D341Med (cell line): ENCODE data around the gene NKD2.
"Not testable (repeated sequence)": the region's sequence is repeated elsewhere in the genome, so short reads cannot be mapped to it uniquely, and the experiment has no call there.

Experiments
- DNase-seq: peaks from one replicate; pipeline ENCODE4 v3.0.0; 2012; ENCODE audit warnings: low spot score

NKD2 gene

DNA sequence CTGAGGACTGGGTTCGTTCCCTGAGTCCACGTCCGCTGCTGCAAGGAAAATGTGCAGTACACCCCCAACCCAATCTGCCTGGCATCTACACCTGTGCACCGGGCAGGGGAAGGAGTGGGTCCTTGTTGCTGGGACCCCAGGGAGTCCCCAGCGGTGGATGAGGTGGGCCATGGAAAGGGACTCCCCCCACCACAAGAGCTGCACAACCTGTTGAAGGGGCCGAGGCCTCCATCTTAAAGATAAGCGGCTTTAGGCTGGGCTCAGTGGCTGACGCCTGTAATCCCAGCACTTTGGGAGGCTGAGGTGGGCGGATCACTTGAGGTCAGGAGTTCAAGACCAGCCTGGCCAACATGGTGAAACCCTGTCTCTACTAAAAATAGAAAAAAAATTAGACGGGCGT is 7.8 kb upstream of the NKD2 start:
- DNase-seq, result not testable (repeated sequence)

DNA sequence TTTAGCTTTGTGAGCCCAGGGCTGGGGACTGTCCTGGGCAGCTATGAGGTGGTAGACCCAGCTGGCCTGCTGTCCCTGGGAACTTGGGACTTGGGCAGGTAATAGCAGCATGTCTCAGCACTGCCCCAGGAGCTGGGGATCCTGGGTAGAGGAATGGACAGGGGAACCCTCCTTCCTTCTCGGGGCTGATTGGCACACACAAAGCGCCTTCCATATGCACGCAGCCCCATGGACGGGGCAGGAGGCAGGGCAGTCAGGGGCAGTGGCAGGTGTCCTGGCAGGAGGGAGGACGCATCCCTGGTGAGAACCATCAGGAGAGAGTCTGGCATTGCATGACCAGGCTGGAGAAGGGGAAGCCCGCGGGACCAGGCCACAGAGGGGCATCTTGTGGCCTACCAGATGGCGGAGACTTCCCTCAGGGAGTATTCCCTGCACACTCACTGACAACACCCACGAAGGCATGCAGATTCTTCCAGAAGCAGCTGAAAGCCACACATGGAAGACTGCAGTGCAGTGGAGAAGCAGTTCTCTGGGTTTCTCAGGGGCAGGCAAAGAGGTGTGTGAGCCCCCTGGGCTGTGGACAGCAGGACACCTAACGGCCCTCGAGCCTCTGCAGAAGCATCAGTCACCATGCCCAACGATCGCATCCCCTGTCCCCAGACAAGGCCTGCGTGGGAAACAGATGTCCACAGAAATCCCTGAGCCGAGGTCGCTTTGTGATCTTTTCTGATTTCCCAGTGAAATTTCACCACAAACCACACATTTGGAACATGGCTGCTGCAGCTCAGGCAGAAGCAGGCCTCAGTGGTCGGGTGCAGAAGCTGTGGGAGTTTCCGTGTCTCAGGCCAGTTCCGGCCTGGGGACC is 7.0 kb upstream of the NKD2 start:
- DNase-seq, result no peak

DNA sequence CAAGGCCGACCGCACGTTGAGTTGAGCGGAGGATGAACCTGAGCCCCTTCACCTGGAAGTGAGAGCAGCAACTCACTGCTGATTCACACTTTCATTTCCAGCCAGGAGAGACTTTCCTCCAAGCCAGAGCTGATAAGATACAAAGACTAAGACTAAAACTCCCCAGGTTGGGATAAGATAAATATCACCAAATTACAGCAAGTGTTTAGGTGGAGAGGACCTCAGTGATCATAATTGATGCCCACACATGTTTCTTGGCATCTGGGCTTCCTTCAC is 6.4 kb upstream of the NKD2 start:
- DNase-seq, result no peak

DNA sequence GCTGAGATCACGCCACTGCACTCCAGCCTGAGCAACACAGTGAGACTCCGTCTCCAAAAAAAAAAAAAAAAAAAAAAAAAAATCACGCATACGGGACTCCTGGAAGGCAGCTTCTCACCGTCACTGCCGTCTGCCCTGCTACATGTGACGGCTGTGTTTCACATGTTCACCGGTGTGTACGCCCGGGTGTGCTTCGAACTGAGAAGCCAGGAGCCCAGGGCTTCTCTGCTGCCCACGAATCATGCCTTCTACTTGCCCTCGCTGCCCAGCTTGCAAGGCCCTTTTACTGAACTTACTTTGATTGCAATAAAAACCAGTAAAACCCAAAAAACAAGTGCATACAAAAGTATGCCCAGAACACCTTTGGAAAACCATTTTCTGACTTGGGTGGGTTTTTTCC is 5.8 kb upstream of the NKD2 start:
- DNase-seq, result no peak

DNA sequence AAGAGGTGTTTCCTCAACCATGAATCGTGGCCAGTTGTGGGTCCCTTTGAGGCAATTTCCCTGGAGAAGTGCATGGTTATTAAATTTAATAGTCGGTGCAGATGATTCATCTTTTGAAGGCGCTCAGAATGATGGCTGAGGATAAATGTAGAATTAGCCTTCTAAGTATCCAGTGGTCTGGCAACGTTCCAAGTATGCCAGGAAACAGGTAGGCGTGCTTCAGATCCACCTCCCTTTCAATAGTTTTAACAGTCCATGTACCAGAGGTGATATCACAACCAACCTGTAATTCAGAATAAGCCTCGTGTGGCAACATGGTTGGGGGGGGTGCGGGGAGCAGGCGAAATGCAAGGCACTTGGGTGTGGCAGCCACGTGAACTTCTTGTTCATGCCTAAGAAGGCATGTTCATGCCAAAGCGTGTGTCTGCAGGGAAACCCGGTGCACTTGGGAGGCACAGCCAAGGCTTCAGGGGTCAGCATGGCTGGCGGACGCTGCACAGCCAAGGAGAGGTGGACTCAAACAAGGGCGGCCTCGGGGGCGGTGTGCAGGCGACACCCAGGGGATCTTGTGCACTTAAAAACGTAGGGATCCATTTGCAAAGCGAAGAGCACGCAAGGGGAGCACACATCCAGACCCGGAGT is 5.2 kb upstream of the NKD2 start:
- DNase-seq, result no peak

DNA sequence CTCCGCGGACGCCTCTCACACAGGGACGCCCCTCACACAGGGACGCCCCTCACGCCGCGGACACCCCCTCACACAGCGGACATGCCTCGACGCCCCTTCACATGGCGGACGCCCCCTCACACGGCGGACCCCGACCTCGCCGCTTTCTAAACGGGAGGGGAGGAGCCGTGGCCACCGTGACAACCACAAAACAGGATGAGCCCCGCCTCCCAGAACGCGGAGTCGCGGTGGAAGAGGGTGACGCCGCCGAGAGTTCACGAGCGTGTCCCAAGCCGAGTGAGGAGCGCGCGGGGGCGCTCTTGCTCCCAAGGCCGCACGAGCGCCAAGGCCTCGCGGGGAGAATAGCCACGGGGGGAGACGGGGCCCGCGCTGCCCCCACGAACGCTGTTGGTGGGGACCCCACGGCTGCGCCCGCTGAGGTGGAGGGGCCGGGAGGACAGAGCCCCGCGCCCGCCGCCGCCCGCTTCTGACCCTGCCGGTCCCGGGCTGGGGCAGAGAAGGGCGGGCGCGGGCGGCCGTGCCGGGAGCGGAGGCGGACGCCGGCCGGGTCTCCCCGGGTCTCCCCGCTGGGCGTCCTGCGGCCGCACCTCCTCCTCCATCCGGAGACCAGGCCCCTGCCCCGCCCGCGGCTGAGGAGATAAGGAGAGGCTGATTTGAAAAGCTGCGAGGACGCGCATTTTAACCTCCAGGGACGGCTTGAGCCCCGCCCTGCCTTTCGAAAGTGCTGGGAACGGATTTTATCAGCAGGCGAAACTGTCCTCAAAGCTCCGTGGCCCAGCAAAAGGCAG is 3.9 kb upstream of the NKD2 start:
- peak; percentile 75 for DNase-seq

DNA sequence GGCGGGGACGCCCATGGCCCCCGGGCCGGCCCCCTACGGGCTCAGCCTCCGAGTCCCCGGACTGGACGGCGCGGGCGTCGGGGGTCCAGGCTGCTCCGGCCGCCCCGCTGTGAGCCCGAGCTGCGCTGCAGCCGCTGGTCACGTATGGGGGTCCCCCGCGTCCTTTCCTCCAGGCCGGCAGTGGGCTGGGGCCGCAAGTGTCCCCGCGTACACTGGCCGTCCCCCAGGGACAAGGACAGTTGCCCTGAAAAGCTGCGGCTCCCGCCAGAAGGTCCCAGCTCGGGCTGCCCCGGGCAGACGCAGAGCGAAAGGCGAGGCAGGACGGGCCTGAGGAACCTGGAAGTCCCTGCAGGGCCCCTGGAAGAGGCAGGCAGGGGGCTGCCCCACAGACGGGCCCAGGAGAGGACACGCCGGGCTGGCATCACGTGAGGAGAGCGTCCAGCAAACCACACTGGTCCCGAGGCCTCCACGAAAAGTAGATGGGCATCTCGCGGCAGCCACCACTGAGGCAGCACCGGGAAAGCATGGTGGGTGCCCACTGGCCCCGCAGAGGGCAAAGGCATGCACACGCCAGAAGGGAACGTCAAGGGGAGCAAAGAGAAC is 3.3 kb upstream of the NKD2 start:
- DNase-seq, result no peak

DNA sequence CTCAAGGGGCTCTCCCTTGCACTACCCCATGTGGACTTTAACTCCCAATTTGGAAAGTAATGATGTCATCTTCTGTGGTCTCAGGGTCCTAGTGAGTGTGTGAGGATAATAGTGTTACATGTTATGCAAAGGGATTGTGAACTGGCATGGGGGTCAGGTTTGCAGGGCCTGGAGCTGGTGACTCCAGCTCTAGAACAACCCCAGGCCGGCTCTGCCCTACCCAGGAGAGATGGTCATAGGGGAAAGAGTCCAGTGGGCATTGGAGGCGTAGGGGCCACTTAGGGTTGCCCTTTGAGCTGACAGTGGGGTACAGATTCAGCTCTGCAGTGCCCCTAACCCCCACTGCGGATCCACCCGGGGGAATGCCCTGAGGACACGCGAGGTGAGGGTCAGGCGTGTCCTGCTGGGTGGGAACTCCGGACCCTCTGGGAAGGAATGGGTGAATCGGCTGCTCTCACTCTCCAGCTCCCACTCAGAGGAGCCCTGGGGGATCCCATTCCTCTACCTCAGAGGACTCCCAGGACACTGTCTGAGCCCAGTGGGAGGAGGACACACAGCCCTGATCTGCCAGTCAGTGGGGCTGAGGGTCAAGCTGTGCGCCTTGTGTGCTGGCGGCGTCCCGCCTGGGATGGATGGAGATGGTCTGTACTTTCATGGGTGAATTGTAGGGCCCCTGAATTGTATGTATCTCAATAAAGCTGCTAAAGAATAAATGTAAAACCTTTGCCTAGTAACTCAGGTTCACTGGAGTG is 2.5 kb upstream of the NKD2 start:
- no peak for DNase-seq

DNA sequence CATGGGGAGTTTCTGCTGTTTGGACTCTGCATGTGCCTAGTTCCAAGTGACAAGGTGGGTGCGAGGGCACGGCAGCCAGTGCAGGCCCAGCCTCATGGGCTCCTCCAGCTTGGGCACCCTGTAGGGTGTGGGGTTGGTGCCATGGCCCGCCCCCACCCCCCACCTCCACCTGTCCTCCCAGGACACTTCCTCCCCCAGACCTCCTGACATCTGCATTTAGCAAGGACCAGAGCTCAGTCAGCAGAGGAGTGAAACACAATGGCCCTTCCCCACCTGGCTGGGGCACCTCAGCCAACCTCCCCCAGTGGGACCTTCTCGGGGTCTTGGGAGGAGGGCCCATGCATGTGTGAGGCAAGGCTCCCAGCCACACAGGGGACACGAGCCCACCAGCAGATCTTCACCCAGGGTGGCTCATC is 1.9 kb upstream of the NKD2 start:
- no peak for DNase-seq

DNA sequence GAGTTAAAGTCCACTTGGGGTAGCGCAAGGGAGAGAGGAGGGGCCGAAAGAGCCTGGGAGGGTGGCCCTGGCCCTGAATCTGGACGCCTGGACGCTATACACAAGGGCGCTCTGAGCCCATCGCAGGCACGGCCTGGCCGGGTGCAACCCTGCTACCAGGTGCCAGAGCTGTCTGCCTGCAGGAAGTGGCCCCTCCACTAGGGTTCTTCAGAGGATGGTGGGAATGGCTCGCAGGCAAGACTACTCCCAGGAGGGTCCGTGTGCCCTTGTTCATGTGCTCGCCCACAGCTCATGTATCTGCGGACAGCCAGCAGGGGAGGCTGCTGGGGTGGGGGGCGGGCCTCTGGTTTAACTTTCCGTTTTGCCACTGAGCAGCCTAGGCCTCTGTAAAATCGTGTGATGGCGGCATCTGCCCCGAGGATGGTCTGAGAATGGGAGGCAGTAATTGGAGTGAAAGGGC is 1.4 kb upstream of the NKD2 start:
- DNase-seq, result no peak

DNA sequence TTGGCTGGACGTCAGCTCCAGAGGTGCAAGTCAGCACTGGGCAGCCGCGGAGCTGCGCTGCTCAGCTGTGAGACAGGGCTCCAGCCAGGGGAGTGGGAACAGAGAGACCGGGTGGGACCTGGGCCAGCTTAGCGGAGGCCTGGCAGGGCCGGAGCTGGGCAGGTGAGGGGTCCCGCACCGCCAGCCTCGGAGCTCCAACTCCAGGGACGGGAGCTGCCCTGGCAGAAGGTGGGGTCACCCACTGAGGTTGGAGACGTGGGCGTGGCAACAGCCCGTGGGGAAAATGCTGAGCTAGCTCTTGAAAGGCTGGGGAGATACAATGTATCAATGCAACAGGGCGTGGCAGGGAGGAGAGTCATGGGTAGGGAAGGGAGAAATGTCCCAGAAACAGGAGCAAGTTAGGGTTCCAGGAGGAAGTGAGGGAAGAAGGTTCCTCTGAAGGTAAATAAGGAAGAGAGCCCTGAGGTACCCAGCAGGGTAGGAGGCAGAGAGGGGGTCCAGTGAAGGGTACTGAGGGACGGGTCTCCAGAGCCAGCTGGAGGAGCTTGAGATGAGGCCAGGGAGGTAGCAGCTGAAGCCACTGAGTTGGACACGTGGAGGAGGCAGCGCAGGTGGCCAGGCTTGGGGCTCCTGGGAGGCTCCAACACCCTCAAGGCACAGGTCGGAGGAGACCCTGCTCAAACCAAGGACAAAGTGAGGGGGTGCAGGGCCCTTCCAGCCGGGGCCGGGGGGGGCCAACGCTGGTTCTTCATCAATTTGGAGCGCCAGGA is 736 bp upstream of the NKD2 start:
- no peak for DNase-seq

DNA sequence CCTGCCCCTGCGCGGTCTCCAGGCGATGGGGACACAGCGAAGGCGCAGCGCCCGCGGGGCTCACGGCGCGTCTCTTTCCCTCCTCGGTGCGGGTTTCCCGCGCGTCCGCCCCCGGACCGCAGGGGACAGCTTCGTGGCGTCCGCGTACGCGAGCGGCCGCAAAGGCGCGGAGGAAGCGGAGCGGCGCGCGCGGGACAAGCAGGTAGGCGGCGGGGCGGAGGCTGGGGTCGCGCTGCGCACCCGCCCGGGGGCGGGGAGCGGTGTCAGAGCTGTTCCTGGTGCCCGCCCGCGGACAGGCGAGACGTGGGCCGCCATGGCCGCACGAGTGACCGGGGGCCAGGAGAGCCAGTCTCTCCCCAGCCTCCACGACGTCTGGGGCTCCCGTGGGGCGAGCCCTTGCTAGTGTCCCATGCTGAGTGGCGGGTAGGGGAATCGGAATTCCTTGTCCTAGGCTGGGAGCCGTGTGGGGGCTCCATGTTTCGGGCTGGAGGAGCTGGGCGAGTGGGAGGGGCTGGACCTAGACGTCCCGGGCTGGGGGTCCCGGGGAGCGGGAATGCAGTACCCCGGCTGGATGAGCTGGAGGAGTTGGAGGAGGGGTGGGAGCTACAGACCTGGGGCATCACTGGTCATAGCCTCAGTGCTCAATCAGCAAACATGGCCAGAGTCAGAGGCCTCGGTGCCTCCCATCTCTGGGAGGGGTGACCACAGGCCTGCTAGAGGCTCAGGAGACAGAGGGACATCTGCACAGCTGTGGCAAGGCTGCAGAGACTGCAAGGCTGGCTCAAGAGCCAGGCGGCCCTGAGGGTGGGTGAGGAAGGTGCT is 968 bp downstream of the NKD2 start:
- no peak for DNase-seq

DNA sequence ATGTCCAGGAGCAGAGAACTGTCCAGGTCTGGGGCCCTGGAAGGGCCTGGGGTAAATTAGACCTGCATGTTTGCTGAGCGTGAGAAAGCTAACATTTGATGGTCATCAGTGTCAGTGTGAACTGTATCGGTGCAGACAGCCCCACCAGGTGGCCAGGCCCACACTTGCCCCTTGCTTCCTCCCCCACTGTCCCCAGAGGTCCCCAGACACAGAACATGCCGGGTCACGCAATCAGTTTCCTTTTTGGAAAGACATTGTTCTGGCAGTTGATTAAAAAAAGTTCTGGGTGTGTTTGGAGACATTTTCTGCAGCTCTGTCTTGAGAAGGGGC is 1.5 kb downstream of the NKD2 start:
- DNase-seq, result no peak

DNA sequence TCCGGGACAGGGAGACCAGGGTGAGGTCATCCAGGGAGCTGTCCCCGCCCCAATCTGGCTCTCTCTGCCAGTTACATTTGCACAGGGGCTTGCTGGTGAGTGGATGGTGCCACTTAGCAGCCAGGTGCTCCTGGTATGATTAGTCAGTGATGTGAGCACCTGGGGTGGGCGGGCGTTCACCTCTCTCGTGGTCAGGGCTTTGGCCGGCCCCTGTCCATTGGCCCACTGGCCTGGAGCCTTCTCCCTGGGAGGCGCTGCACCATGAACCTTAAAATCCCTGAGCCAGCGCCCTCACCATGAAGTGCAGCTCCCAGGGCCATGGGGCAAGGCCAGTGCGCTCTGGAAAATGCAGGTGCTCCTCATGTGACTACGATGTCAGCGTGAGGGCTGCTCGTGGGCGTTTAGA is 2.0 kb downstream of the NKD2 start:
- no peak for DNase-seq

DNA sequence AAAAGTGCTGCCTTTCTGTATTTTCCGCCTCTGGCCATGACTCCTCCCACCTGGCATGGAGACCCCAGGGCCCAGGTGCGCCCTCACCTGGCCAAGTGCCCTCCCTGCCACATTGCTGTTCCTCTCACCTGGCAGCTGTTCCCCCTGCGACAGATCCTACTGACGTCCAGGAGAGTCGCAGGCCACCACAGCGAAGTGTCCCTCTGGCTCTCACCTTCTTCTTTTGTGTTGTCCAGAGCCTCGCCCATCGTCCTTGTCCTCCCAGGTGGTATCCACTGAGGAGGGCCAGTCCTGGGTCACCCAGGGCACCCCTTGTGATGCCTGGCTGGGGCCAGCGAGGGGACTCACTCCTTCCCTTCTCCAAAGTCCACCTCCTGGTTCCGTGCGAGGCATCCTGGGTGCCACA is 2.6 kb downstream of the NKD2 start:
- DNase-seq, result peak; percentile 69

DNA sequence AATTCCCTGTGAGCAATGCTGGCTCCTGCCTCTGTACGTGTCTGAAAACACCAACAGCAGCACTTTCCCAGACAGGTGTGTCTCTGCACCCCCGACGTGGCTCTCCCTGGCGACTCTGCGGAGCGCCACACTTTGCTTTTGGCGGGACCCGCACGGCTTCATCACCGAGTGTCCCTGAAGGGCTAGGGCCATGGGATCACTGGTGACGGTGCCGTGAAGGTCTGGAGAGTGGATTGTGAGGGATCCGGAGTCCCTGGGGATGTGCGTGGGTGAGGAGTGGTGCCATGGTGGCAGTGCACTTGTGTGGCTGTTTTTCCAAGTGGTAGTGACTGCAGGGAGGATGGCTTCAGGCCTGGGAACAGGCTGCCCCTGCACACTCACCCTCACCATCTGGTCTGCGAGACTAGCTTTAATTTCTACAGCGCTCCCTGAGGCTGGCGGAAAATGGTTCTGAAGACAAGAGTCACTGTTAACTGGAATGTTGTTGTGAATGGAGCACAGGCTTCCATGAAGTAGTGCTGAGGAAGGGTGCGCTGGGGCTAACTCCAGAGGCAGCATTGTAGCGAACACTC is 3.2 kb downstream of the NKD2 start:
- DNase-seq, result no peak

DNA sequence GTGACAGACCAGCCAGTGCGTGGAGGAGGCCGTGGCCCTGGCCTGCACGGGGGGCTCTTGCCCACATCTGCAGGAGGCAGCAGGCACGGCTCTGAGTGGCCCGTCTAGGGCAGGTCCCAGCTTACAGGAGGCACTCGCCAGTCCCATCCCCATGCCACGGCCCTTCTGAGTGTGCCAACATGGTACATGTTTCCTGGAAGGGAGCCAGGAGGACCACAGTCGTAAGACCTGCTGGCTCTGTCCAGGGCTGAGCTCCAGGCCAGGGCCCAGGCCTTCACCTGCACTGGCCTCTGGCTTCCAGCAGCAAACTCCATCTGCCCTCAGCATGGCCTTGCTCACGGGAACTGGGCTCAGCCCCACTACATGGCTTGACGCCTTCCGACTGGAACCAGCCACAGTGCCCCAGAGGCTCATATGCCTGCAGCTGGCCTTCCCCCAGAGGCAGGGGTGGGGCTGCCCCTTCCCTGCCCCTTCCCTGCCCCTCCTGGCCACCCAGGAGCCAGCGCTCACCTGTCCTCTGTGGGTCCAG is 3.8 kb downstream of the NKD2 start:
- DNase-seq, result no peak

DNA sequence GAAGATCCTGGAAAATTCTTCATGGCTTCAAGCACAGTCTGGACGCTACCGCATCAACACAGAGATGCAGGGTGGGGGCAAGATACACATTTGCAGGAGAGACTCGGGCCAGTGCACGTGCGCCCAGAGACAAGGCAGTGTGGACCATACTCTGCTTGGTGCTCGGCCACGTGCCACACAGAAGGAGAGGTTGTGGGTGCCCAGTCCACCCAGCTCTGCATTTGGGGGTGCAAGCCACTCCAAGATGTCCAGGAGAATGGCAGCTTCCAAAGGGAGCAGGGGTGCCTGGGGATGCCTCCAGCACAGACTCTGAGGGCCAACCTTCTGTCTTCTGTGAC is 4.3 kb downstream of the NKD2 start:
- no peak for DNase-seq

DNA sequence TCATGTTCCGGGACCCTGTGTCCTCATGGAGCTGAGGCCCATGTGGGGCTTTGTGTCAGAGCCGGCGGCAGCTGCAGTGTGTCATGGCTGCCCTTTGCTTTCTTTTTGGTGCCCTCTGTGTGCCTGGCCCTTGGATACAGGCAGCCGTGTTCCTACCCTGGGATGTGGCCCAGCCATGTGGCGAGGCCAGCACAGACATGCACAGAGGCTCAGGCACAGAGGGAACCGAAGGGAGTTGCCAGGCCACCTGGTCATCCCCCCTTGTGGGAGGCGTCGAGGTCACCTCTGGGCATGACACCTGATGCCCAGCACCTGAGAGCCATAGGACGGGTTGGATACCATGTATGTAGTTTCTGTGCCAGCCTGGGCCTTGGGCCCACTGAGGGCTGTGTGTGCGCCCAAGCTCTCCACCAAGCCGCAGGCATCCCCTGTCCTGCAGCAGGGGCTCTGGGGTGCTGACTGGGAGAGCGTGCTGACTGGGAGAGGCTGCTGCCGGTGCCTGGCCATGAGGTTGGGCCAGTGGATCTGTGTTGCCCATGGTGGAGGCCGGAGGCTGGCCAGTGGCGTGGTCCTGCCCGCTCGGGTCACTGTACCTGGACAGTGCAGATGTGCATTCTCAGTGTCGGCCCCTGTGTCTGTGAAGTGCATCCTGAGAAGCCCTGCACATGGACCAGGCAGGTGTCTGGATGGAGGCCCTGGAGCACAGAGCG is 4.8 kb downstream of the NKD2 start:
- DNase-seq, result no peak
